ENCODE measurements around the gene CRABP1.
"Not testable (repeated sequence)": the region's sequence is repeated elsewhere in the genome, so short reads cannot be mapped to it uniquely, and the experiment has no call there.

The CRABP1 gene

GRCh38 chr15:78374436-78375393 lies 34.6 kb downstream of the CRABP1 start:
- DNase-seq (ENCODE audit: low read depth in 2 of 2): no peak

DNA sequence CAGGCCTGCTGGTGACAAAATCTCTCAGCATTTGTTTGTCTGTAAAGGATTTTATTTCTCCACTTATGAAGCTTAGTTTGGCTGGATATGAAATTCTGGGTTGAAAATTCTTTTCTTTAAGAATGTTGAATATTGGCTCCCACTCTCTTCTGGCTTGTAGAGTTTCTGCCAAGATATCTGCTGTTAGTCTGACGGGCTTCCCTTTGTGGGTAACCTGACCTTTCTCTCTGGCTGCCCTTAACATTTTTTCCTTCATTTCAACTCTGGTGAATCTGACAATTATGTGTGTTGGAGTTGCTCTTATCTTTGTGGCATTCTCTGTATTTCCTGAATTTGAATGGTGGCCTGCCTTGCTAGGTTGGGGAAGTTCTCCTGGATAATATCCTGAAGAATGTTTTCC lies 40.0 kb downstream of the CRABP1 start:
- DNase-seq (ENCODE audit: low read depth in 2 of 2): not testable (repeated sequence)

DNA sequence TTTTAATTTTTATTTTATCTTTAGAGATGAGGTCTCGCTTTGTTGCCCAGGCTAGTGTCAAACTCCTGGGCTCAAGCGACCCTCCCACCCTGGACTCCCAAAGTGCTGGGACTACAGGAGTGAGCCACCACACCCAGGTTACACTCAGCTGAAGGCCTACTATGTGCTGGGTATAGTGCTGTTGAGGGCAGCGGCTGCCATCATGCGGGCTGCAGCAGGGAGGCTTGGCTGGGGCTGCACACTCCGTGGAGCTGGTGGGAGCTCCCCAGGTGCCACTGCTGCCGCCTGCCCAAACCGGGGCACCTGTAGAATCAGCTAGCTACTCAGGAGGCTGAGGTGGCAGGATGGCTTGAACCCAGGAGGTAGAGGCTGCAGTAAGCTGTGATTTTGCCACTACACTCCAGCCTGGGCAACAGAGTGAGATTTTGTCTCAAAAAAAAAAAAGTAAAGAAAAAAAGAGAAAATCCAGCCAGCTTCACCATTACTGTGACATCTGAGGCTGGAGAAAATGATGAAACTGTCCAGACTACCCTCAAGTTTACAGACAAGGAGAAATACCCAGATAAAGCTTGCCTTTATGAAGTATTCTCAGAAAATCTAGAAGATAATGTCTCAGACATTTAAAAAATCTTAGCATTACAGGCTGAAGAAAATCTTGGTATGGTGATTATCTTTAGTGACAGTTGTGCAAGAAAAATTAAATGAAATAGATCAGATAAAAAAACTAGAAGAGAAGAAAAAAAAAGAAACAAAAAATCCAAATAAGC lies 42.1 kb downstream of the CRABP1 start:
- no peak for DNase-seq (ENCODE audit: low read depth in 2 of 2)

DNA sequence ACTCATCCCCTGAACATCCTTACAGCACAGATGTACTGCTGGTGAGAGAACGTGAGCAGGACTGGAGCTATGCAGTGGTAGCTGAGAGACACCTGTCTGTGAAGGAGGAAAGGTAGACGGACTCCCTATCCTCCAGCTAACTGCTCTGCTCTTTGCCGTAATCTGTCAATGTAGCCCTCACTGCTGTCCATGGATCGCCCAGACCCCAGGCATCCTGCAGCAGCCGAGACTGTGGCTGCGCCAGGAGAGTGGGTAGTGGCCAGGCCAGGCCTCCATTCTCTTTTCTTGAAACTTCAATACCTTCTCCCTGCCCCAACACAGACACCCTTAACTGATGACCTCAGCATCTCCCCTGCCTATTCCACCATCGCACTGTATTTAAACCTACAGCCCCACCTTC lies 44.5 kb downstream of the CRABP1 start:
- no peak for DNase-seq (ENCODE audit: low read depth in 2 of 2)

DNA sequence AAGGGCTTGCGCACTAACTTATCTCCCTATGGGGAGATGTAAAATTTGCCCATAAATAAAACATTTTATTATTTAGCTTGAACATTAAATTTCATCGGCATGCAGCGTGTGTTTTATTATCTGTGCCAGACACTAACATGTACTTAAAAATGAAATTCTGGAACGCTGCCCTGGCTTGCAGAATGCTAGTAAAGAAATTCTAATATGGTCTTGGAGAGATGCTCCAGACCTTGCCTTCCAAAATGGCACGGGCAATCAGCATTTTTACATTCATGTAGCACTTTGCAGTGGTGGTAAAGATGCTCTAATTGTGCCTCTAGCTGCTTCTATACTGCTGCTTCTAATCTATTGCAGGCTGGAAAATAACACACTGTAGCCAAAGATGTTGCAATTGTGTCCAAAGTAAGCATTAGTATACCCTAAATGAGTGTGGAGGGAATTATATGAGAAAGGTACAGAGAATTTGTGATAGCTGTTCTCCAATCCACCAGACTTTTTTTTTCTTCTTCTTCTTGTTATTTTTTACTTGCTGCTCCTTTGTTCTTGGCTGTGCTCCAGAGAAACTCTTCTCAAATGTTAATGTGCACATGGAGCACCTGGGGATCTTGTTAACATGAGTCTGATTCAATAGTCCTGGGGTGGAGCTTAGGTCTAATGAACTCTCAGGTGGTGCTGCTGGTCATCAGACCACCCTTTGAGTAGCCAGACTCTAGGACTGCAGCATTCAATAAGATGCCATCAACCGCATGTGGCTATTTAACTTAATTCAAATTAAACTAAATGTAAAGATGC lies 47.3 kb downstream of the CRABP1 start:
- no peak for DNase-seq (ENCODE audit: low read depth in 2 of 2)

- no peak for DNase-seq (ENCODE audit: low read depth in 2 of 2)
These were observed 48.7 kb downstream of the CRABP1 start for GRCh38 chr15:78388865-78389264.

- no peak for DNase-seq (ENCODE audit: low read depth in 2 of 2)
These were observed 49.2 kb downstream of the CRABP1 start for GRCh38 chr15:78389322-78389721.

GRCh38 chr15:78389738-78390137 lies 49.6 kb downstream of the CRABP1 start:
- DNase-seq (ENCODE audit: low read depth in 2 of 2): no peak

DNA sequence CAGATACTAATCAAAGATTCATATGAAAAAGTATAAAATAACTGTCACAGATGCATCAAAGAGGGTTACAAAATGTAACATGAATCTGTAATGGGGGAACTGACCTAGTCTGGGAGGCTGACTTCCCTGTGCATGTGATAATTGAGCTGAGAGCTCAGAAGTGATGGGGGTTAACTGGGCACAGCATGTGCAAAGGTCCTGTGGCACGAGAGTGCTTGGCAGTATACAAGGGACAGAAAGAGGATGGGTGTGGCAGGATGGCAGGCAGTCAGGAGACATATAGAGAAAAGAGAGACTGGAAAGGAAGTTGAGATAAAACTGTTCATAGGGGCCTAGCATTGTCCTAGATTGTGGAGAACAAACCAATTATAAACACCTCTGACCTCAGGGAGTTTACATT lies 50.1 kb downstream of the CRABP1 start:
- DNase-seq (ENCODE audit: low read depth in 2 of 2): no peak

DNA sequence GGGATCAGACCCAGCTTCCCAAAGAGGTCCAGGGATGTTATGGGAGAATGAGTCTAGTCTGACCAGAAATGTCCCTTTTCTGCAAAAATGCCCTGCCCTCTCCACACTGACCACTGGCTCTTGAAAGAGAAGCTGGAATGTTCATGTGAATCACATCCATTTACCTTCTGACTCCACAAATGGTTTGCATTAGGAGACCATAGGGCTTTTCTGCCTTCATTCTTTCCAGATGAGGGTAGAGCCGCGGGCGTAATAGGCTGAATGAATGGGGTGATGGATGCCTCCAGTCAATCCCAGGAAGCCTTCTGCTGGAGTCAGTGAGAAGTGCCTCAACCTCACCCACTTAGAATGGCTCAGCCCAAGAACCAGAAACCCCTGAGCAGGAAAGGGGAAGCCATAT lies 50.7 kb downstream of the CRABP1 start:
- DNase-seq (ENCODE audit: low read depth in 2 of 2): no peak

- no peak for DNase-seq (ENCODE audit: low read depth in 2 of 2)
These were observed 51.6 kb downstream of the CRABP1 start for GRCh38 chr15:78391781-78392180.

DNA sequence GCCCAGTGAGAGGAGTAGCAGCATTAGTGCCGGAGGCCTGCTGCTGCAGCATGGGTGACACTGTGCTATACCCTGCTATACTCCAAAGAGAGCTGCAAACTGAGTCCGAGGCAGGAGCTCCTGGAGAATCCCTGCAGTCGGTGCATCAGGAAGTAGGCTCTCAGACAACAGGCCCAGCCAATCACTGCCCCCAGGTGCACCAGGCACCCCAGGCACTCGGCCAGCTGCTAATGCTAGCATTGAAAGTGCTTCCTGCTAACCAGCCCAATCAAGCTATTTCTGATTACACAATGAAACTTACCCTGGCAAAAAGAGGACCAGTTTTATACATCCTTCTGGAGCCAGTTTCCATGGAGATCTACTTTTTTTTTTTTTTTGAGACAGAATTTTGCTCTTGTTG lies 52.3 kb downstream of the CRABP1 start:
- no peak for DNase-seq (ENCODE audit: low read depth in 2 of 2)

DNA sequence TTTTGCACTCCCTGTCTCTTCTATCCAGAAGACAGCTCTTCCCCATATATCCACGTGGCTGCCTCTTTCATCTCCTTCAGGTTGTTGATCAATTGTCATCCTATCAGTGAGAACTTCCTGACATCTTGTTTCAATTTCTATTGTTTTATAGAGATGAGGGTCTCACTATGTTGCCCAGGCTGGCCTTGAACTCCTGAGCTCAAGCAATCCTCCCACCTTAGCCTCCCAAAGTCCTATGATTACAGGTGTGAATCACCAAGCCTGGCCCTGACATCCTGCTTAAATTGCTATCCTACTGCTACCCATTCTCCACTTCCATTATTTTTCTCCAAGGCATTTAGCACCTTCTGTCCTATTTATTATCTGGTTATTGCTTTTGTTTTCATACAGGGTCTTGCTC lies 53.0 kb downstream of the CRABP1 start:
- DNase-seq (ENCODE audit: low read depth in 2 of 2): no peak

GRCh38 chr15:78394026-78394425 lies 53.9 kb downstream of the CRABP1 start:
- DNase-seq (ENCODE audit: low read depth in 2 of 2): no peak

GRCh38 chr15:78394981-78395616 lies 54.9 kb downstream of the CRABP1 start:
- DNase-seq (ENCODE audit: low read depth in 2 of 2): no peak

DNA sequence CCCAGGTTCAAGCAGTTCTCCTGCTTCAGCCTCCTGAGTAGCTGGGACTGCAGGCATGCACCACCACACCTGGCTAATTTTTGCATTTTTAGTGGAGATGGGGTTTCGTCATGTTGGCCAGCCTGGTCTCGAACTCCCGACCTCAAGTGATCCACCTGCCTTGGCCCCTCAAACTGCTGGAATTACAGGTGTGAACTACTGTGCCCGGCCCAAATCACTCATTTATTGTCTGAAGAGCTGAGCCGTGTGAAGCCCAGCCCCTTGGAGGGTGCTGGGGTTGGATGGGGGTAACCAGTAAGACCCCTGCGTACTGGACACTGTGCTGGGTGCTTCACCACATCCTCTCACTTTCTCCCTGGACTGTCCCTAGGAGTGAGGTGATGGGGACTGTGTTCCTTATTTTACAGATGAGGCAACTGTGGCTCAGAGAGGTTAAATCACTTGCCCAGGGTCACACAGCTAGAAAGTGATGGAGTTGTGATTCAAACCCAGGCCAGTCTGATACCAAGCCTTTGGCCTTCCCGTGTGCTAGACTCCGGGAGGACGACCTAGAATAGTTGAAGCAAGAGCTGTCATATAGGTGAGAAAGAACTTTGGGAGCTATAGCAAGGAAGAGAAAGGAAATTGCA lies 56.1 kb downstream of the CRABP1 start:
- no peak for DNase-seq (ENCODE audit: low read depth in 2 of 2)

DNA sequence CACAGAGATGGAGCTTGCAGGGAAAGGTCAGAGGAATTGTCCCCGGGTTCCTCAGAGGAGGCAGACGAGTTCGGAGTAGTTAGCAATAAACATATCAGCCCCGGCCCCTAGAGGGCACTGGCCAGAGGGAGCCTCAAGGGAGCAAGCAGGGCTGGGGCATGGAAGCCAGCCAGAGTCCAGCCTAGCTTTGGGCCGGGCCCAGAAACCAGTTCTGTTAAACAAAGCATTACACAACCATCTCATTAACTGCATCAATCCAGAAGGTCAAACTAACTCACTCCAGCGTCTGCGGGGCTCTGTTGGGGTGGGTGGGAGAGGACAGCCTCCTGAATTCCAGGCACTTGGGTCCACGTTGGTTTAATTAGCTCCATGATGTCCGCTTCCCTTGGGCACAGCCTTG lies 56.8 kb downstream of the CRABP1 start:
- no peak for DNase-seq (ENCODE audit: low read depth in 2 of 2)

- DNase-seq (ENCODE audit: low read depth in 2 of 2): no peak
These were observed 57.2 kb downstream of the CRABP1 start for GRCh38 chr15:78397382-78397781.

All from stimulated activated CD4-positive, alpha-beta T cell treated with anti-CD3 and anti-CD28 coated beads, Interleukin-1b, Interleukin-23, amount 100 ng/mL, for 4 hours (primary cell).